OCI-LY3 (cell line): Measurements from ENCODE around the gene SNX30.
A peak's percentile ranks its signal among the peaks of the same experiment; 100 is the strongest.

Experiments
- H2AFZ ChIP-seq: fragments of 200-600, 300-600 bp; shearing (Covaris generic); 2 replicates; pipeline ENCODE4 v1.6.0; 2014; ENCODE audit warnings: antibody characterized with exemption, low read depth, low read length
- H3K27ac ChIP-seq: fragments of 200-600, 300-600 bp; sonication (generic); 2 replicates; pipeline ENCODE4 v1.5.1; 2014; ENCODE audit warnings: mild to moderate bottlenecking, low read length, moderate library complexity, mixed read lengths
- H3K27me3 ChIP-seq: fragments of 200-600, 300-600 bp; sonication (generic); 2 replicates; pipeline ENCODE4 v1.6.1; 2014; ENCODE audit warnings: low read depth, low read length, mixed read lengths
- H3K36me3 ChIP-seq: fragments of 200-600, 300-600 bp; sonication (generic); replicated peaks from 2 replicates; pipeline ENCODE3; 2014; ENCODE audit warnings: low read depth, low read length, mixed read lengths
- H3K4me1 ChIP-seq: fragments of 300-600, 200-600 bp; sonication (generic); 2 replicates; pipeline ENCODE4 v1.6.1; 2014; ENCODE audit warnings: low read length, mixed read lengths
- H3K4me2 ChIP-seq: fragments of 200-600, 300-600 bp; sonication (generic); 2 replicates; pipeline ENCODE4 v1.6.1; 2014; ENCODE audit warnings: low read length, mixed read lengths
- H3K4me3 ChIP-seq: fragments of 300-600, 200-600 bp; sonication (generic); 2 replicates; pipeline ENCODE4 v1.5.1; 2014; ENCODE audit warnings: antibody characterized with exemption, mild to moderate bottlenecking, low read length, moderate library complexity
- H3K79me2 ChIP-seq: fragments of 300-600, 200-600 bp; shearing (Covaris generic); 2 replicates; pipeline ENCODE4 v1.6.1; 2014; ENCODE audit warnings: mild to moderate bottlenecking, low read length, mixed read lengths
- H3K9ac ChIP-seq: fragments of 300-600, 200-600 bp; shearing (Covaris generic); 2 replicates; pipeline ENCODE4 v1.6.0; 2014; ENCODE audit warnings: mild to moderate bottlenecking, low read length, moderate library complexity
- H3K9me3 ChIP-seq: fragments of 200-600, 300-600 bp; shearing (Covaris generic); 2 replicates; pipeline ENCODE4 v1.6.1; 2014; ENCODE audit warnings: low read length, mixed read lengths; ENCODE audit not compliant: insufficient read depth
- H4K20me1 ChIP-seq: fragments of 200-600, 300-600 bp; sonication (generic); 2 replicates; pipeline ENCODE4 v1.6.1; 2016; ENCODE audit warnings: low read length, mixed read lengths; ENCODE audit not compliant: insufficient read depth
- CTCF ChIP-seq: fragments of 200-600, 300-600 bp; sonication (generic); IDR thresholded peaks from 2 replicates; pipeline ENCODE4 v1.5.1; 2014; ENCODE audit warnings: antibody characterized with exemption, low read length, low read depth
- EZH2phosphoT487 ChIP-seq: fragments of 200-600 bp; shearing (Covaris generic); IDR thresholded peaks from 2 replicates; pipeline ENCODE4 v1.6.1; 2018; ENCODE audit warnings: antibody characterized with exemption, mixed run types, low read depth

Gene SNX30

GRCh38 chr9:112841261-112841660 lies 90.7 kb downstream of the SNX30 start:
- H4K20me1 ChIP-seq: 0 out of 2 replicates have a peak, but pooled peaks cover 5% of the 10 kb centered on the region
- H3K4me3 ChIP-seq: no peak overlapping the region
- peaks cover 7% of the 10 kb centered on the region for H3K36me3 ChIP-seq
- H3K79me2 ChIP-seq: no peaks in the 10 kb centered on the region
- no peaks in the 10 kb centered on the region; the same call in 1 of the 2 replicates for H3K27me3 ChIP-seq
- H3K4me2 ChIP-seq: no peak overlapping the region
- TF ChIP-seq EZH2phosphoT487 (no peak), CTCF (no peak)
- H3K4me1 ChIP-seq: peaks cover 46% of the 10 kb centered on the region
- H3K27ac ChIP-seq: no peak overlapping the region
- H2AFZ ChIP-seq: no peak overlapping the region
- no peaks in the 10 kb centered on the region for H3K9me3 ChIP-seq
- no peak overlapping the region for H3K9ac ChIP-seq

GRCh38 chr9:112842555-112842954 lies 92.0 kb downstream of the SNX30 start:
- Histone ChIP-seq H3K4me3 (no peak overlapping the region), H3K79me2 (no peaks in the 10 kb centered on the region), H3K27ac (no peak overlapping the region), H3K9me3 (no peaks in the 10 kb centered on the region), H3K9ac (no peak overlapping the region), H3K27me3 (no peaks in the 10 kb centered on the region; the same call in 1 of the 2 replicates), H4K20me1 (0 out of 2 replicates have a peak, but pooled peaks cover 5% of the 10 kb centered on the region), H3K4me2 (no peak overlapping the region), H3K36me3 (peaks cover 7% of the 10 kb centered on the region), H3K4me1 (peaks cover 48% of the 10 kb centered on the region), H2AFZ (no peak overlapping the region)
- TF ChIP-seq CTCF: no peak
- TF ChIP-seq EZH2phosphoT487: no peak

- Histone ChIP-seq H3K27me3 (no peaks in the 10 kb centered on the region; the same call in 1 of the 2 replicates), H2AFZ (no peak overlapping the region), H3K9ac (peak overlapping the region; percentile 65), H3K9me3 (no peaks in the 10 kb centered on the region), H3K4me2 (peak overlapping the region; percentile 97), H4K20me1 (peaks cover 2% of the 10 kb centered on the region; the same call in 1 of the 2 replicates), H3K79me2 (no peaks in the 10 kb centered on the region), H3K27ac (peak overlapping the region; percentile 68), H3K4me1 (peaks cover 40% of the 10 kb centered on the region), H3K4me3 (peak overlapping the region; percentile 72), H3K36me3 (no peaks in the 10 kb centered on the region)
- TF ChIP-seq EZH2phosphoT487 (no peak), CTCF (peak; percentile 98)
Observed at GRCh38 chr9:112844771-112845542, 94.4 kb downstream of the SNX30 start.
